ENCODE measurements around the gene FBXO17. TPM values are rescaled to one million over a fixed set of nuclear protein-coding genes. Genes with fewer than 3 reads are reported as not detected.

FBXO17 gene
- total RNA-seq, 2 donors from 2014 or later = 29.6 to 31.7 TPM

DNA sequence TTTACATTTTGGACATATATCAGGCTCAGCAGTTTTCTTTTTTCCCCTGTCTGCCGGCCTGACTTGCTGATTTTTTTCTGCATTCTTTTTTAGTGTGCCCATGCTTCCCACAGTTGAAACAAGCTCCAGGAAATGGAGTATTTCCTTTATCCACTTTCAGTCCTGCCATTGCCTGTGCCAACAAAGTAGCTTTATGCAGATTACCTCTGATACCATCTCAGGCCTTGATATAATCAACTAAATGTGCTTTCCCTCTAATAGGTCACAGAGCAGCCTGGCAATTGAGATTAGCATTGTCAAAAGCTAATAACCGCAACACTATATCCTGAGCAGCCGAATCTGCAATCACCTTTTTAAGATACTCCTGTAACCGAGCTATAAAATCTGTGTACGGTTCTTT, 35.6 kb downstream of the FBXO17 start:
- Histone ChIP-seq H3K4me3 (no peak overlapping the region), H3K27me3 (replicated peaks; ENCODE audit: insufficient read depth) (no peaks in the 10 kb centered on the region), H3K9me3 (no peaks in the 10 kb centered on the region), H3K27ac (no peak overlapping the region), H3K36me3 (no peaks in the 10 kb centered on the region), H3K4me1 (ENCODE audit: control insufficient read depth in 1 of 2, low read depth in 2 of 2) (no peaks in the 10 kb centered on the region)
- TF ChIP-seq, protein P1, sequence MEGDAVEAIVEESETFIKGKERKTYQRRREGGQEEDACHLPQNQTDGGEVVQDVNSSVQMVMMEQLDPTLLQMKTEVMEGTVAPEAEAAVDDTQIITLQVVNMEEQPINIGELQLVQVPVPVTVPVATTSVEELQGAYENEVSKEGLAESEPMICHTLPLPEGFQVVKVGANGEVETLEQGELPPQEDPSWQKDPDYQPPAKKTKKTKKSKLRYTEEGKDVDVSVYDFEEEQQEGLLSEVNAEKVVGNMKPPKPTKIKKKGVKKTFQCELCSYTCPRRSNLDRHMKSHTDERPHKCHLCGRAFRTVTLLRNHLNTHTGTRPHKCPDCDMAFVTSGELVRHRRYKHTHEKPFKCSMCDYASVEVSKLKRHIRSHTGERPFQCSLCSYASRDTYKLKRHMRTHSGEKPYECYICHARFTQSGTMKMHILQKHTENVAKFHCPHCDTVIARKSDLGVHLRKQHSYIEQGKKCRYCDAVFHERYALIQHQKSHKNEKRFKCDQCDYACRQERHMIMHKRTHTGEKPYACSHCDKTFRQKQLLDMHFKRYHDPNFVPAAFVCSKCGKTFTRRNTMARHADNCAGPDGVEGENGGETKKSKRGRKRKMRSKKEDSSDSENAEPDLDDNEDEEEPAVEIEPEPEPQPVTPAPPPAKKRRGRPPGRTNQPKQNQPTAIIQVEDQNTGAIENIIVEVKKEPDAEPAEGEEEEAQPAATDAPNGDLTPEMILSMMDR (IDR thresholded peaks at IDR 0.05) = no peak
- DNase-seq (ENCODE audit: low spot score) = no peak
- ATAC-seq (ENCODE audit: insufficient number of reproducible peaks, low FRiP score, low read depth) = no peak

GRCh38 chr19:38933544-38933943, 42.0 kb downstream of the FBXO17 start:
- TF ChIP-seq, protein P1 (IDR thresholded peaks at IDR 0.05) = no peak
- ATAC-seq (ENCODE audit: insufficient number of reproducible peaks, low FRiP score, low read depth) = no peak
- H3K36me3 ChIP-seq = peaks cover 8% of the 10 kb centered on the region
- no peak for DNase-seq (ENCODE audit: low spot score)
- no peaks in the 10 kb centered on the region for H3K9me3 ChIP-seq
- H3K4me1 ChIP-seq (ENCODE audit: control insufficient read depth in 1 of 2, low read depth in 2 of 2) = peaks cover 8 to 15% of the 10 kb centered on the region in 2 donors
- H3K4me3 ChIP-seq = no peak overlapping the region
- no peaks in the 10 kb centered on the region for H3K27me3 ChIP-seq (replicated peaks; ENCODE audit: insufficient read depth)
- no peak overlapping the region for H3K27ac ChIP-seq

- H3K4me3 ChIP-seq = no peak overlapping the region
- ATAC-seq (ENCODE audit: insufficient number of reproducible peaks, low FRiP score, low read depth) (no peak), DNase-seq (ENCODE audit: low spot score) (no peak)
- H3K27ac ChIP-seq = no peak overlapping the region
- H3K9me3 ChIP-seq = no peaks in the 10 kb centered on the region
- peaks cover 8 to 15% of the 10 kb centered on the region in 2 donors for H3K4me1 ChIP-seq (ENCODE audit: control insufficient read depth in 1 of 2, low read depth in 2 of 2)
- TF ChIP-seq, protein P1 (IDR thresholded peaks at IDR 0.05) = no peak
- no peaks in the 10 kb centered on the region for H3K27me3 ChIP-seq (replicated peaks; ENCODE audit: insufficient read depth)
- peaks cover 8% of the 10 kb centered on the region for H3K36me3 ChIP-seq
Measured at GRCh38 chr19:38932425-38933179, 42.9 kb downstream of the FBXO17 start.

- peaks cover 8% of the 10 kb centered on the region for H3K36me3 ChIP-seq
- H3K27ac ChIP-seq = peak overlapping the region in 1 of 2 donors; percentile 68
- no peak for DNase-seq (ENCODE audit: low spot score)
- peak overlapping the region; percentile 87 for H3K4me3 ChIP-seq
- H3K4me1 ChIP-seq (ENCODE audit: control insufficient read depth in 1 of 2, low read depth in 2 of 2) = peaks cover 8 to 15% of the 10 kb centered on the region in 2 donors
- TF ChIP-seq, protein P1 (IDR thresholded peaks at IDR 0.05) = no peak
- no peaks in the 10 kb centered on the region for H3K27me3 ChIP-seq (replicated peaks; ENCODE audit: insufficient read depth)
- no peaks in the 10 kb centered on the region for H3K9me3 ChIP-seq
- ATAC-seq (ENCODE audit: insufficient number of reproducible peaks, low FRiP score, low read depth) = no peak
Measured at GRCh38 chr19:38931521-38931793, 44.1 kb downstream of the FBXO17 start.

- DNase-seq (ENCODE audit: low spot score) (peak; percentile 95), ATAC-seq (ENCODE audit: insufficient number of reproducible peaks, low FRiP score, low read depth) (peak; percentile 100)
- Histone ChIP-seq H3K4me3 (peak within 1 kb of the TSS; percentile 87), H3K27ac (peak within 1 kb of the TSS; percentile 68 to 83), H3K27me3 (replicated peaks; ENCODE audit: insufficient read depth) (no peaks in the 10 kb centered on the region), H3K4me1 (ENCODE audit: control insufficient read depth in 1 of 2, low read depth in 2 of 2) (peaks cover 8 to 15% of the 10 kb centered on the region in 2 donors), H3K9me3 (no peaks in the 10 kb centered on the region), H3K36me3 (peaks cover 8% of the 10 kb centered on the region)
- TF ChIP-seq, protein P1 (IDR thresholded peaks at IDR 0.05) = no peak
Measured at GRCh38 chr19:38930776-38931520, 44.6 kb downstream of the FBXO17 start, which contains the start of gene MRPS12. MRPS12 (plus strand) TSS chr19:38930944; CDS start chr19:38931295, 351 bp downstream.

Data from thoracic aorta (tissue), 2 donors.